OCI-LY3 (cell line): Measurements from ENCODE around the gene SPATA6.
A peak's percentile ranks its signal among the peaks of the same experiment; 100 is the strongest.
"Not testable (repeated sequence)": the region's sequence is repeated elsewhere in the genome, so short reads cannot be mapped to it uniquely, and the experiment has no call there.

Source experiments
- H2AFZ ChIP-seq: fragments of 200-600, 300-600 bp; shearing (Covaris generic); 2 replicates; pipeline ENCODE4 v1.6.0; 2014; ENCODE audit warnings: antibody characterized with exemption, low read depth, low read length
- H3K27ac ChIP-seq: fragments of 200-600, 300-600 bp; sonication (generic); 2 replicates; pipeline ENCODE4 v1.5.1; 2014; ENCODE audit warnings: mild to moderate bottlenecking, low read length, moderate library complexity, mixed read lengths
- H3K27me3 ChIP-seq: fragments of 200-600, 300-600 bp; sonication (generic); 2 replicates; pipeline ENCODE4 v1.6.1; 2014; ENCODE audit warnings: low read depth, low read length, mixed read lengths
- H3K36me3 ChIP-seq: fragments of 200-600, 300-600 bp; sonication (generic); replicated peaks from 2 replicates; pipeline ENCODE3; 2014; ENCODE audit warnings: low read depth, low read length, mixed read lengths
- H3K4me1 ChIP-seq: fragments of 300-600, 200-600 bp; sonication (generic); 2 replicates; pipeline ENCODE4 v1.6.1; 2014; ENCODE audit warnings: low read length, mixed read lengths
- H3K4me2 ChIP-seq: fragments of 200-600, 300-600 bp; sonication (generic); 2 replicates; pipeline ENCODE4 v1.6.1; 2014; ENCODE audit warnings: low read length, mixed read lengths
- H3K4me3 ChIP-seq: fragments of 300-600, 200-600 bp; sonication (generic); 2 replicates; pipeline ENCODE4 v1.5.1; 2014; ENCODE audit warnings: antibody characterized with exemption, mild to moderate bottlenecking, low read length, moderate library complexity
- H3K79me2 ChIP-seq: fragments of 300-600, 200-600 bp; shearing (Covaris generic); 2 replicates; pipeline ENCODE4 v1.6.1; 2014; ENCODE audit warnings: mild to moderate bottlenecking, low read length, mixed read lengths
- H3K9ac ChIP-seq: fragments of 300-600, 200-600 bp; shearing (Covaris generic); 2 replicates; pipeline ENCODE4 v1.6.0; 2014; ENCODE audit warnings: mild to moderate bottlenecking, low read length, moderate library complexity
- H3K9me3 ChIP-seq: fragments of 200-600, 300-600 bp; shearing (Covaris generic); 2 replicates; pipeline ENCODE4 v1.6.1; 2014; ENCODE audit warnings: low read length, mixed read lengths; ENCODE audit not compliant: insufficient read depth
- H4K20me1 ChIP-seq: fragments of 200-600, 300-600 bp; sonication (generic); 2 replicates; pipeline ENCODE4 v1.6.1; 2016; ENCODE audit warnings: low read length, mixed read lengths; ENCODE audit not compliant: insufficient read depth
- EZH2phosphoT487 ChIP-seq: fragments of 200-600 bp; shearing (Covaris generic); IDR thresholded peaks from 2 replicates; pipeline ENCODE4 v1.6.1; 2018; ENCODE audit warnings: antibody characterized with exemption, mixed run types, low read depth
- TF ChIP-seq, protein P1 (sequence below): fragments of 200-600, 300-600 bp; sonication (generic); IDR thresholded peaks from 2 replicates; pipeline ENCODE4 v1.5.1; 2014; ENCODE audit warnings: antibody characterized with exemption, low read length, low read depth

SPATA6 gene

DNA sequence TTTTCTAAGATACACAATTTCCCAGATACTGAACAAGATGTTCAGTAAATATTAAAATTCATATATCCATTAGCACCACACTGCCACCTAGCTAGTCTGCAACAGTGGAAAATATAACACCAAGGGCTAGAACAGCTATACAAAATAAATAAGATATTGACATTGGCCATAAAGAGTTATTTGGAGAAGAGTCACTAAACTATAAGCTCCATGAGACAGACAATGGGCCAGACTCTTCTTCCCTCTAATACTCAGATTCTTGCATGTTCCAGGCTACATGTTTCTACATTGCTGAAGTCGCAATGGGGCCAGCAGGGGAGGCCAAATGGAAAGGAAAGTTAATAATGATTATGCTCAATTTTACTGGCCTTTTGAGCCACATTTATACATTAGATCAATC is 21.5 kb downstream of the SPATA6 start:
- TF ChIP-seq, protein P1, sequence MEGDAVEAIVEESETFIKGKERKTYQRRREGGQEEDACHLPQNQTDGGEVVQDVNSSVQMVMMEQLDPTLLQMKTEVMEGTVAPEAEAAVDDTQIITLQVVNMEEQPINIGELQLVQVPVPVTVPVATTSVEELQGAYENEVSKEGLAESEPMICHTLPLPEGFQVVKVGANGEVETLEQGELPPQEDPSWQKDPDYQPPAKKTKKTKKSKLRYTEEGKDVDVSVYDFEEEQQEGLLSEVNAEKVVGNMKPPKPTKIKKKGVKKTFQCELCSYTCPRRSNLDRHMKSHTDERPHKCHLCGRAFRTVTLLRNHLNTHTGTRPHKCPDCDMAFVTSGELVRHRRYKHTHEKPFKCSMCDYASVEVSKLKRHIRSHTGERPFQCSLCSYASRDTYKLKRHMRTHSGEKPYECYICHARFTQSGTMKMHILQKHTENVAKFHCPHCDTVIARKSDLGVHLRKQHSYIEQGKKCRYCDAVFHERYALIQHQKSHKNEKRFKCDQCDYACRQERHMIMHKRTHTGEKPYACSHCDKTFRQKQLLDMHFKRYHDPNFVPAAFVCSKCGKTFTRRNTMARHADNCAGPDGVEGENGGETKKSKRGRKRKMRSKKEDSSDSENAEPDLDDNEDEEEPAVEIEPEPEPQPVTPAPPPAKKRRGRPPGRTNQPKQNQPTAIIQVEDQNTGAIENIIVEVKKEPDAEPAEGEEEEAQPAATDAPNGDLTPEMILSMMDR = peak; percentile 34
- no peak for TF ChIP-seq EZH2phosphoT487

GRCh38 chr1:48448932-48449331 is 23.1 kb downstream of the SPATA6 start:
- no peak overlapping the region for H3K4me2 ChIP-seq

More for the DNA sequence above, 21.5 kb downstream of the SPATA6 start:
- Histone ChIP-seq H4K20me1 (no peaks in the 10 kb centered on the region), H3K27me3 (no peaks in the 10 kb centered on the region), H3K36me3 (no peaks in the 10 kb centered on the region), H3K4me3 (no peak overlapping the region), H3K79me2 (no peaks in the 10 kb centered on the region), H3K4me1 (no peaks in the 10 kb centered on the region), H3K4me2 (no peak overlapping the region), H3K27ac (no peak overlapping the region), H3K9ac (no peak overlapping the region), H2AFZ (no peak overlapping the region), H3K9me3 (no peaks in the 10 kb centered on the region)

DNA sequence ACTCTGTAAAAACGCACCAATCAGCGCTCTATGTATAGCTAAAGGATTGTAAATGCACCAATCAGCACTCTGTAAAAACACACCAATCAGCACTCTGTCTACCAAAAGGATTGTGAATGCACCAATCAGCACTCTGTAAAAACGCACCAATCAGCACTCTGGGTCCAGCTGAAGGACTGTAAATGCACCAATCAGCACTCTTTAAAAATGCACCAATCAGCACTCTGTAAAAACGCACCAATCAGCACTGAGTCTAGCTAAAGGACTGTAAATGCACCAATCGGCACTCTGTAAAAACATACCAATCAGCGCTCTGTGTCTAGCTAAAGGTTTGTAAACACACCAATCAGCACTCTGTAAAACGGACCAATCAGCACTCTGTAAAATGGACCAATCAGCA is 27.8 kb downstream of the SPATA6 start:
- not testable (repeated sequence) for H2AFZ ChIP-seq

More at GRCh38 chr1:48448932-48449331, 23.1 kb downstream of the SPATA6 start:
- Histone ChIP-seq H4K20me1 (no peaks in the 10 kb centered on the region), H3K9me3 (no peaks in the 10 kb centered on the region), H2AFZ (no peak overlapping the region), H3K27me3 (no peaks in the 10 kb centered on the region), H3K27ac (no peak overlapping the region), H3K9ac (no peak overlapping the region), H3K36me3 (no peaks in the 10 kb centered on the region), H3K4me1 (no peaks in the 10 kb centered on the region), H3K79me2 (no peaks in the 10 kb centered on the region), H3K4me3 (no peak overlapping the region)
- TF ChIP-seq EZH2phosphoT487 = no peak
- TF ChIP-seq, protein P1 = no peak

DNA sequence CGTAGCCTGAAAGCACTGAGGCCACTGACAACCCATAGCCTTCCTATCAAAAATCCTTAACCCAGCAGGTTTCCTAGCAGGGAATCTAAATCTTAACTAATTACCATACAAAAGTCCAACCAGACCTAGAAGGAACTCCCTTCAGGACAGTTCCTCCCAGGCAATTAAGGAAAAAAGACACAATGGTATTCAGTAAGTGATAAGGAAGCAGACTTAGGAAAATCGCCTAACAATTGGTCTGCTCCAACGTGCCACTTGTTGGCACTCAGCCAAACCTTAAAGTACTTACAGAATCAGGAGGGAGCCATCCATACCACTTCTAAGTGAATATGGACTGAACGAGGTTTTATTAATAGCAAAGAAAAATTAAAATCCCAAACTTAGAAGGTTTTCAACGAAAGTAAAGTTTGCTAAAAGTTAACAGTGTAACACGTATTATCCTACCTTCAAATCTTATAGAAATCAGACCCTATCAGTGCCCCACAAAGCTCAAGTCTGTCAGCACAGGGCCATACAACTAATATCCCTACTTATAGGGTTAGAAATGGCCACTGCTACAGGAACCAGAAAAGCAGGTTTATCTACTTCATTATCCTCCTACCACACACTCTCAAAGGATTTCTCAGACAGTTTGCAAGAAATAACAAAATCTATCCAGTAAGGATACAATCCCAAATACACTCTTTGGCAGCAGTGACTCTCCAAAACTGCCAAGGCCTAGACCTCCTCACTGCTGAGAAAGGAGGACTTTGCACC is 29.0 kb downstream of the SPATA6 start:
- no peaks in the 10 kb centered on the region for H3K9me3 ChIP-seq
- no peak overlapping the region for H2AFZ ChIP-seq
- H3K27ac ChIP-seq = no peak overlapping the region
- H3K27me3 ChIP-seq = no peaks in the 10 kb centered on the region
- no peaks in the 10 kb centered on the region for H3K36me3 ChIP-seq
- no peaks in the 10 kb centered on the region for H4K20me1 ChIP-seq
- H3K4me3 ChIP-seq = no peak overlapping the region
- H3K4me2 ChIP-seq = no peak overlapping the region
- no peak for TF ChIP-seq EZH2phosphoT487
- TF ChIP-seq, protein P1 = no peak
- H3K79me2 ChIP-seq = no peaks in the 10 kb centered on the region
- no peak overlapping the region for H3K9ac ChIP-seq
- H3K4me1 ChIP-seq = no peaks in the 10 kb centered on the region

More for the DNA sequence above, 27.8 kb downstream of the SPATA6 start:
- H3K4me1 ChIP-seq, H3K36me3 ChIP-seq, H3K27ac ChIP-seq, H4K20me1 ChIP-seq, H3K9ac ChIP-seq, H3K4me2 ChIP-seq, H3K4me3 ChIP-seq, H3K79me2 ChIP-seq, H3K27me3 ChIP-seq, H3K9me3 ChIP-seq: not testable (repeated sequence)

DNA sequence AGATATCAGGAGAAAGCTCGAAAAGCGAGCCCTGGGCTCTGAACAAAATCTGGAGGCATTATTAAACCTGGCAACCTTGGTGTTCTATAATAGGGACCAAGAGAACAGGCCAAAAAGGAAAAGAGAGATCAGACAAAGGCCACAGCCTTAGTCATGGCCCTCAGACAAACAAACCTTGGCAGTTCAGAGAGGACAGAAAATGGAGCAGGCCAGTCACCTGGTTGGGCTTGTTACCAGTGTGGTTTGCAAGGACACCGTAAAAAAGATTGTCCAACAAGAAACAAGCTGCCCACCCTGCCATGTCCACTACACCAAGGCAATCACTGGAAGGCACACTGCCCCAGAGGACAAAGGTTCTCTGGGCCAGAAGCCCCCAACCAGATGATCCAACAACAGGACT is 31.2 kb downstream of the SPATA6 start:
- H2AFZ ChIP-seq, H3K4me2 ChIP-seq, H3K27ac ChIP-seq, H3K36me3 ChIP-seq, H3K9ac ChIP-seq, H3K9me3 ChIP-seq, H4K20me1 ChIP-seq, H3K79me2 ChIP-seq, H3K4me3 ChIP-seq, H3K4me1 ChIP-seq, H3K27me3 ChIP-seq: not testable (repeated sequence)
